Left cardiac atrium (tissue), 4 donors: ENCODE measurements around the gene UBAP2. TPM values are rescaled to one million over a fixed set of nuclear protein-coding genes. Genes with fewer than 3 reads are reported as not detected.
"Not testable (repeated sequence)": the region's sequence is repeated elsewhere in the genome, so short reads cannot be mapped to it uniquely, and the experiment has no call there.

ENCODE experiments used
- ATAC-seq, 2 donors: fragments of 200-7000 bp; cut with Tn5 transposase; one replicate each; pipeline ENCODE4 v1.9.1; 2020; ENCODE audit warnings: mild to moderate bottlenecking in 2 of 2, moderate library complexity in 2 of 2
- DNase-seq: peaks from one replicate; pipeline ENCODE4 v3.0.0-alpha.2; 2020
- intact Hi-C, 2 donors: fragments of 100-400 bp; cut with DNase I; formaldehyde crosslinking; loops; one replicate each; pipeline versions ENCODE4 v1.14.1 to v1.15.1; 2022 to 2023
- total RNA-seq, 2 donors: library from RNA; stranded (reverse); fragmentation: NEBNext Ultra II Directional; extraction: Animal tissue kit (Norgen Biotek cat#: 25700); gene quantifications; one replicate each; pipeline ENCODE4 v1.2.1, GENCODE V29; 2021
- donor health status: DM: no; HTN: yes; CAD: no.
- donor health status: DM: no; HTN: yes; CAD: no; lungs with severe emphysema.
- donor health status: DM: yes; HTN: yes; CAD: no.
- donor health status: Dilated cardiomyopathy.

The UBAP2 gene
- total RNA-seq, 2 donors from 2014 or later, result 21.7 to 23.0 TPM

- intact Hi-C loops, result no loop called here
- DNase-seq (no peak), ATAC-seq (no peak)
These were observed 46.7 kb downstream of the UBAP2 start for GRCh38 chr9:34001951-34002350.

- ATAC-seq (no peak), DNase-seq (no peak)
- intact Hi-C loops, result no loop called here
These were observed 47.4 kb downstream of the UBAP2 start for GRCh38 chr9:34001298-34001697.

DNA sequence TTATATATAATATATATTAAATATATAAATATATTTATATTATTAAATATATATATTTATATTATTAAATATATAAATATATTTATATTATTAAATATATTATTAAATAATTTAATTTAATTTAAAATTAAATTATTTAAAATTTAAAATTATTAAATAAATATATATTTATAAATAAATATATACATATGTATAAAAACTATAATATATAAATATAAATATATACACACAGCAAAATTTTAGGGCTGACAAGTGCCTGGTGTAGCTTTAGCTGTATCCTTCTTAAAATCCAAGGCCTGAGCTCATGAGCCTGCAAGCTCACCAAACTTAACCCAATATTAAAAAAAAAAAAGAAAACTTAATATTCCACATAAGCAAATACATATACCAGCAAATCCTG is 53.2 kb downstream of the UBAP2 start:
- intact Hi-C loops, result no loop called here
- DNase-seq, result no peak
- no peak for ATAC-seq

DNA sequence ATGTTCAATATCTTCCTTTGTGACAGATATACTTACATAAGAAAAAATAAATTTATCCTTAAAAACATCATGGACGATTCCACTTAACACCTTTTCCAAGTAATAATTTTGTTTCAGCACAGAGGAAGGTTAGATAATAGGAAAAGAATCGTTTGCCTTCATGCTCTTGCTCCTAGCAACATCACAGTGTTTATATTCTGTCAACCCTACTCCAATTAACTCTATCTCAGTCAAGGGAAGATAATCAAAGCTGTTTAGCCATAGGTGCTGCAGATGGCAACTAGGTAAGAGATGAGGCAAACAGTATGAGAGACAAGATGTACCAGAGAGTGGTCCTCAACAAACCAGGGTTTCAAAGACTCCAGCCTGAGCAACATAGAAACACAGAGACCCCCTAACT is 55.6 kb downstream of the UBAP2 start:
- intact Hi-C loops, result no loop called here
- ATAC-seq (no peak), DNase-seq (no peak)

- DNase-seq (no peak), ATAC-seq (no peak)
- intact Hi-C loops, result no loop called here
These were observed 56.1 kb downstream of the UBAP2 start for GRCh38 chr9:33992632-33993031.

DNA sequence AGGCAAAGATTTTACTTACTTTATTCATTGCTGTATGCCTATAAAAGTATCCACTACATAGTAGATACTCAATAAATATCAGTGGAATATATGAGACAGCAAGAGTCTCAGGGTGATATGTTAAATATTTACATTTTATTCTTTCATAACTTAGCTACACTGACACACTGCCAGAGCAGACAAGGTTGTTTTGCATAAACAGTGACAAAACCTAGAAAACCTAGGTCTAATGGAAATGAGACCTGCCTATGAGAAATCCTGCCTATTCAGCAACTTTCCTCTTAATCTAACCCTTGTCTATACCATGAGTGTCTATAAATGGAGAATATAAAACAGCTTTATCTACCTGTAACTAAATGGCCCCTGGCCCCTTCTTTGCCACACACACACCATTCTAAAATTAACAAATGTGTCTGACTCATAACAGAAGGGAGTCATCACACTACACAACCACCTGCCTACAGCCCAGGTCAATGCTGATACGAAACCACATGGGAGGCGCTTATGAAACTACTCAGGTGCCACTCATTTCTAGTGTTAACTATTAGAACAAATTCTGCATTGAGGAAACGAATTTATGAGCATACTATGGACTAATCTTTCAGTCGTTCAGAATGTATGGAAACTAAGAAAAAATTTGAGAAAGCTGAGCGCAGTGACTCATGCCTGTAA is 60.3 kb downstream of the UBAP2 start:
- ATAC-seq (no peak), DNase-seq (no peak)
- intact Hi-C loops, result no loop called here

DNA sequence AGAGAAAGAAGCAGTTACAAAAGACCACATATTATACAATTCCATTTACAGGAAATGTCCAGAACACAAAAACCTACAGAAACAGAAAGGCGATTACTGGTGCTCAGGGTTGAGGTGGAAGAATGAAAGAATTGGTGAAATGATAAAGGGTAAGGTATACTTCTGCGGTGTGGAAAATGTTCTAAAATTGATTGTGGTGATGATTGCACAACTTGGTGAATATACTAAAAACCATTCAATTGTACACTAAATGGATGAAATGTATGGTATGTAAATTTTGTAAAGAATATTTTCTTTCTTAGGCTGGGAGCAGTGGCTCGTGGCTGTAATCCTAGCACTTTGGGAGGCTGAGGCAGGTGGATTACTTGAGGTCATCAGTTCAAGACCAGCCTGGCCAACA is 72.3 kb downstream of the UBAP2 start:
- intact Hi-C loops, result no loop called here
- DNase-seq (no peak), ATAC-seq (no peak)

DNA sequence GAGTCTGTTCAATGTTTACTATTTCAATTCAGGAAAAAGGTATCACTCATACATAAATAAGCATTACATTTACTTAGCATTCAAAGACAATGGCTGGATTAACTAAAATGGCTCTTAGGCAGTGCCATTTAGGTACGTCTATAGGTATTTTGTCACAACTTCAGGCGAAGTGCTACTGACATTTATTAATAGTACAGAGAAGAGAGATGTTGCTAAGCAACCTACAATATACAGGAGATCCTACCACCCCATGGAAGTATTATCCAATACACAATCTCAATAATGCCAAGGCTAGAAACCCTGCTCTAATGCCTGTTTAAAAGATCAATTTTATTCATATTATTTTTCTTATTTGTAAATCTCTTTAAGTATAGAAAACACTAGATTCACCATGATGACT is 76.0 kb downstream of the UBAP2 start:
- no peak for ATAC-seq

DNA sequence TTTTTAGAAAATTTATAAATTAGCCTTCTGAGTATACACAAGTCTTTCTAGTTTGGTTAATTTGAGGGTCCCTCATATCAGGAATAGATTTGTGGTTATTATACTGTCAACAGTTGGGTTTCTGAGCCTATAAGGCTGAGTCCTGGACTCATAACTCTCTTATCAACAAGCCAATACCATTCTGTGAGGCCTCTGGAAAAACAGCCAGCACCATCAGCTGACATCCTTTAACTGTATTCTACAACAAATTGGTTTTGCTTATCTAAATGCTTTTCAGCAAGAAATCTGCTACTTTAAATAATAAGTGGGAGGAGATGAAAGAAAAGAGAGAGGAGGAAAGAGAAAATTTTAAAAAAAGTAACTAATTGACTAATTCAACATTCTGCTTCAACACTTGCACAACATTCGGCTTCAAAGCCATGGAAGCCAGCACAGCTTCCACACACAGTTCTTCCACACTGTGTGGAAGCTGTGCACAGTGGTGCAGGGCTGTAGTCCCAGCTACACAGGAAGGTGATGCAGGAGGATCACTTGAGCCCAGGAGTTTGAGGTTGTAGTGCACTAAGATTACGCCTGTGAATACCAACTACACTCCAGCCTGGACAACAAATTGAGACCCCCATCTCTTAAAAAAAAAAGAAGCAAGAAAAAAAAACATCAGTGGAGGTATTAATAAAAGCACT is 84.5 kb downstream of the UBAP2 start:
- no peak for ATAC-seq
- intact Hi-C loops, result no loop called here
- no peak for DNase-seq

More for the DNA sequence above, 76.0 kb downstream of the UBAP2 start:
- intact Hi-C loops, result no loop called here
- DNase-seq, result no peak

DNA sequence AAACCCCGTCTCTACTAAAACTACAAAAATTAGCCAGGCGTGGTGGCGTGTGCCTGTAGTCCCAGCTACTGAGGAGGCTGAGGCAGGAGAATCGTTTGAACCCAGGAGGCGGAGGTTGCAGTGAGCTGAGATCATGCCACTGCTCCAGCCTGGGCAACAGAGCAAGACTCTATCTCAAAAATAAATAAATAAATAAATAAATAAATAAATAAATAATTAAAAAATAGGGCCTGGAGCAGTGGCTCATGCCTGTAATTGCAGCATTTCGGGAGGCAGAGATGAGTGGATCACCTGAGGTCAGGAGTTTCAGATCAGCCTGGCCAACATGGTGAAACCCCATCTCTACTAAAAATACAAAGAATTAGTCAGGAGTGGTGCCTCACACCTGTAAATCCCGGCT is 86.2 kb downstream of the UBAP2 start:
- intact Hi-C loops, ATAC-seq, DNase-seq: not testable (repeated sequence)

DNA sequence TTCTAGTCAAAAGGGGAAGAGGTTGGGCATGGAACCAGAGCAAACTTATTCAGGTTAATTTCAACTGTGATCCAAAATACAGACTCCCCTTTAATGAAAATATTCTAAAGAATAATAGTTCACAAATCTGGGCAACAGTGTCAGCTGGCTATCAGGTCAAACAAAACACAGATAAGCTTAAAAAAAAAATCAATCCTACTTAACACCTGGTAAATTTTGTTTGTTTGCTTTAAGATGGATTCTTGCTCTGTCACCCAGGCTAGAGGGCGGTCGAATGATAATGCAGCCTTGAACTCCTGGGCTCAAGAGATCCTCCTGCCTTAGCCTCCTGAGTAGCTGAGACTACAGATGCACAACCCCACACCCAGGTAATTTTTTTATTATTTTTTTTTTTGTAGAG is 89.0 kb downstream of the UBAP2 start:
- DNase-seq, result no peak
- intact Hi-C loops, result no loop called here
- no peak for ATAC-seq

GRCh38 chr9:33956544-33956943 is 92.1 kb downstream of the UBAP2 start:
- ATAC-seq, result no peak
- no peak for DNase-seq
- intact Hi-C loops, result no loop called here

DNA sequence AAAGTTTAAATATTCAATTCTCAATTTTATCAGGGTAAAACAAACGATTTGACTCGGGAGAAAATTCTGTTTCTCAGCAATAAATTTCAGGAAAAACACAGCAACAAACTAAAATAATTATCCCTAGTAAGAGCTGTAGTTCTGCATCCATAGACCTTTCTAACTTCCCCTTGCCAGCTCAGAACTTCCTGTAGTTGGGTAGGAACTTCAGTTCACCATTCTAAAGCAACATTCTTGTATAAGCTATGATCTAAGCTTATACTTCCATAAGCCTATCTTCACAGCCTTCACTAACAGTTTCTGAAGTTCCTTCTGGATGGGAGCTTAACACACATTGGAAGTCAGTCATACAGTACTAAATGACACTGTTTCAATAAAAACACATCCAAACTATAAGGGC is 96.6 kb downstream of the UBAP2 start:
- ATAC-seq (no peak), DNase-seq (no peak)
- intact Hi-C loops, result no loop called here

GRCh38 chr9:33950371-33950770 is 98.3 kb downstream of the UBAP2 start:
- DNase-seq, result no peak
- no peak for ATAC-seq
- intact Hi-C loops, result no loop called here

GRCh38 chr9:33946779-33947535 is 101.7 kb downstream of the UBAP2 start:
- intact Hi-C loops, result no loop called here
- DNase-seq (no peak), ATAC-seq (peak; percentile 44 to 57)

DNA sequence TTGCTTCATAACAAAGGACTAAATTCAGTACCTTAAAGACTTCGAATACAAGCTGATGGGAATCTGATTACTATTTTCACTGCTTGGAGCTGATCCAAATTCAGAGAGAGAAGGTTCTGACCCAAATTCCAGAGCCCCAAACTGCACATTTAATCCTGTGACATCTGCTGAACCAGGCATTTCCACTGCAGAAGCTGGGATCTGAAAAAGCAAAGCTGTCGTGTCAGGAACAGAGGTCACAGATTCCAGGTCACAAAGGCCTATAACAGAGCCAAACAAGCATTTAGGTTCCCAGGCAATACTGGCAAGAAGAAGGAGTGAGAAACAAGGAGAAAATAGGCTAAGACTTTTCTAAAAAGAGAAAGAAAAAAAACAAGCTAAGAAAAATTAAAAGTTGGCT is 105.3 kb downstream of the UBAP2 start:
- no peak for DNase-seq
- ATAC-seq, result no peak
- intact Hi-C loops, result no loop called here

DNA sequence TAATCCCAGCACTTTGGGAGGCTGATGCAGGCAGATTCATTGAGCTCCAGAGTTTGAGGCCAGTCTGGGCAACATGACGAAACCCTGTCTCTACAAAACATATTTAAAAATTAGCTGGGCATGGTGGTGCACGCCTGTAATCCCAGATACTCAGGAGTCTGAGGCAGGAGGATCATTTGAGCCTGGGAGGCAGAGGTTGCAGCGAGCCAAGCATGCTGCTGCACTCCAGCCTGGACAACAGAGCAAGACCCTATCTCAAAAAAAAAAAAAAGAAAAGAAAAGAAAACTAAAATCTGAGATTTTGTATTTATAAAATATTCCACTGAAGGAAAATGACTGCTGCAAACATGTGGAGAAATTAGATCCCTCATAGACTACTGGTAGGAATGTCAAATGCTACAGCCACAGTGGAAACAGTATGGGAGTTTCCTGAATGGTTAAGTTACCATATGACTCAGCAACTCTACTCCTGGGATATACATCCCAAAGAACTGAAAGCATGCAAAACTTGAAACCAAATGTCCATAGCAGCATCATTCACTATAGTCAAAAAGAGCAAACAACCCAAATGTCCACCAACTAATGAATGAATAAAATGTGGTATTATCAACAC is 106.1 kb downstream of the UBAP2 start:
- intact Hi-C loops, result no loop called here
- ATAC-seq, result no peak
- DNase-seq, result no peak

- no peak for ATAC-seq
- DNase-seq, result no peak
- intact Hi-C loops, result no loop called here
These were observed 108.5 kb downstream of the UBAP2 start for GRCh38 chr9:33939924-33940874.
